CD14-positive monocyte (primary cell): ENCODE results near the gene CTSE. TPM values are rescaled to one million over a fixed set of nuclear protein-coding genes. Genes with fewer than 3 reads are reported as not detected.

ENCODE experiments used
- DNase-seq, 3 donors: peaks; one replicate each; pipeline ENCODE4 v3.0.0-alpha.2; 2011 to 2022
- H2AFZ ChIP-seq: 2 replicates; pipeline ENCODE4 v1.6.0; 2012; ENCODE audit warnings: mild to moderate bottlenecking, low read depth, low read length, inconsistent platforms; ENCODE audit not compliant: insufficient read depth, poor library complexity, severe bottlenecking
- H3K27ac ChIP-seq, 2 donors: 1 replicate in 1 of 2; 2 replicates in 1 of 2; pipeline ENCODE4 v1.5.1; 2012 to 2013; ENCODE audit warnings: low read length in 2 of 2, control low read depth in 1 of 2, inconsistent platforms in 1 of 2, low read depth in 1 of 2, mild to moderate bottlenecking in 1 of 2
- H3K27me3 ChIP-seq, 2 donors: one replicate each; pipeline versions ENCODE4 v1.6.0 to v1.6.1; 2011 to 2013; ENCODE audit warnings: low read length in 2 of 2; ENCODE audit not compliant: control insufficient read depth in 2 of 2, insufficient read depth in 2 of 2
- H3K36me3 ChIP-seq, 2 donors: replicated peaks in 1 of 2; 1 replicate in 1 of 2; 2 replicates in 1 of 2; pipeline versions ENCODE4 v1.5.1 to v1.6.1; 2012 to 2013; ENCODE audit warnings: low read length in 2 of 2, control low read depth in 1 of 2, inconsistent platforms in 1 of 2, mild to moderate bottlenecking in 1 of 2; ENCODE audit not compliant: insufficient read depth in 2 of 2, control insufficient read depth in 1 of 2
- H3K4me1 ChIP-seq, 2 donors: 1 replicate in 1 of 2; 2 replicates in 1 of 2; pipeline versions ENCODE4 v1.5.1 to v1.6.1; 2012 to 2013; ENCODE audit warnings: low read length in 2 of 2, control low read depth in 1 of 2, inconsistent platforms in 1 of 2, mild to moderate bottlenecking in 1 of 2, moderate library complexity in 1 of 2; ENCODE audit not compliant: insufficient read depth in 2 of 2, control insufficient read depth in 1 of 2
- H3K4me2 ChIP-seq: replicated peaks from 2 replicates; pipeline ENCODE3; 2012; ENCODE audit warnings: low read length, moderate library complexity, mild to moderate bottlenecking; ENCODE audit not compliant: poor library complexity, severe bottlenecking; ENCODE audit errors: extremely low read depth
- H3K4me3 ChIP-seq, 3 experiments: fragments of 200-600 bp in 1 of 3; sonication (generic) in 1 of 3; replicated peaks in 1 of 3; 1 replicate in 2 of 3; 2 replicates in 1 of 3; pipeline ENCODE4 v1.5.1; 2011 to 2013; ENCODE audit warnings: low read length in 3 of 3, mild to moderate bottlenecking in 3 of 3, control low read depth in 2 of 3, low read depth in 2 of 3, inconsistent platforms in 1 of 3, moderate library complexity in 1 of 3
- H3K79me2 ChIP-seq: 2 replicates; pipeline ENCODE4 v1.6.0; 2012; ENCODE audit warnings: mild to moderate bottlenecking, control low read depth, inconsistent platforms, low read length, moderate library complexity; ENCODE audit not compliant: insufficient read depth
- H3K9ac ChIP-seq: 2 replicates; pipeline ENCODE4 v1.6.0; 2017; ENCODE audit warnings: low read length, mild to moderate bottlenecking; ENCODE audit not compliant: insufficient read depth, poor library complexity, severe bottlenecking
- H3K9me3 ChIP-seq, 2 donors: replicated peaks in 1 of 2; 1 replicate in 1 of 2; 2 replicates in 1 of 2; pipeline versions ENCODE4 v1.5.1 to v1.6.1; 2012 to 2013; ENCODE audit warnings: low read length in 2 of 2, control low read depth in 1 of 2; ENCODE audit not compliant: control insufficient read depth in 1 of 2, insufficient read depth in 1 of 2
- H4K20me1 ChIP-seq: 2 replicates; pipeline ENCODE4 v1.6.0; 2012; ENCODE audit warnings: mild to moderate bottlenecking, low read length, control low read depth, moderate library complexity; ENCODE audit not compliant: insufficient read depth
- H3K27ac Mint-ChIP-seq, 7 donors: one replicate each; pipeline ENCODE4 v1.8.0; 2020; ENCODE audit warnings: mild to moderate bottlenecking in 7 of 7, mixed read lengths in 7 of 7, moderate library complexity in 6 of 7, inconsistent platforms in 2 of 7
- H3K27me3 Mint-ChIP-seq, 3 donors: one replicate each; pipeline ENCODE4 v1.8.0; 2021 to 2022; ENCODE audit warnings: low read depth in 3 of 3, mild to moderate bottlenecking in 3 of 3, mixed read lengths in 3 of 3, moderate library complexity in 3 of 3, inconsistent platforms in 1 of 3
- H3K36me3 Mint-ChIP-seq, 2 donors: one replicate each; pipeline ENCODE4 v1.8.0; 2020; ENCODE audit warnings: mixed read lengths in 2 of 2, inconsistent platforms in 1 of 2, mild to moderate bottlenecking in 1 of 2
- H3K4me1 Mint-ChIP-seq: one replicate; pipeline ENCODE4 v1.8.0; 2020; ENCODE audit warnings: mild to moderate bottlenecking, mixed read lengths
- H3K4me3 Mint-ChIP-seq, 2 donors: one replicate each; pipeline ENCODE4 v1.8.0; 2020; ENCODE audit warnings: mild to moderate bottlenecking in 2 of 2, mixed read lengths in 2 of 2, moderate library complexity in 1 of 2
- H3K9me3 Mint-ChIP-seq, 7 donors: one replicate each; pipeline ENCODE4 v1.8.0; 2020 to 2022; ENCODE audit warnings: mixed read lengths in 7 of 7, mild to moderate bottlenecking in 6 of 7, moderate library complexity in 6 of 7, inconsistent platforms in 2 of 7
- WGBS: methylation state at CpG from one replicate; pipeline ENCODE4 v1.1.5; 2013; ENCODE audit warnings: missing lambda C conversion rate; ENCODE audit not compliant: insufficient coverage; 5-methylcytosine and 5-hydroxymethylcytosine counted together
- intact Hi-C, 2 donors: fragments of 100-400 bp; cut with micrococcal nuclease; formaldehyde crosslinking; loops; one replicate each; pipeline versions ENCODE4 v1.15.0 to v1.15.1; 2023
- polyA plus RNA-seq, 3 donors: library from polyadenylated mRNA; depleted of rRNA in 1 of 3; unstranded in 2 of 3; stranded (reverse) in 1 of 3; fragments of 300-500 nt in 2 of 3; fragments of >200 nt in 1 of 3; fragmentation: Illumina TruSeq in 2 of 3; gene quantifications; 1 replicate in 2 of 3; 2 replicates in 1 of 3; pipeline ENCODE4 v1.2.3, GENCODE V29; 2012 to 2021
- TF ChIP-seq, protein P1 (sequence below): fragments of 200-600 bp; IDR thresholded peaks from one replicate; pipeline ENCODE4 v1.8.0; 2022; ENCODE audit warnings: antibody characterized with exemption, mild to moderate bottlenecking

Gene CTSE
- polyA plus RNA-seq, 3 donors, result not detected

DNA sequence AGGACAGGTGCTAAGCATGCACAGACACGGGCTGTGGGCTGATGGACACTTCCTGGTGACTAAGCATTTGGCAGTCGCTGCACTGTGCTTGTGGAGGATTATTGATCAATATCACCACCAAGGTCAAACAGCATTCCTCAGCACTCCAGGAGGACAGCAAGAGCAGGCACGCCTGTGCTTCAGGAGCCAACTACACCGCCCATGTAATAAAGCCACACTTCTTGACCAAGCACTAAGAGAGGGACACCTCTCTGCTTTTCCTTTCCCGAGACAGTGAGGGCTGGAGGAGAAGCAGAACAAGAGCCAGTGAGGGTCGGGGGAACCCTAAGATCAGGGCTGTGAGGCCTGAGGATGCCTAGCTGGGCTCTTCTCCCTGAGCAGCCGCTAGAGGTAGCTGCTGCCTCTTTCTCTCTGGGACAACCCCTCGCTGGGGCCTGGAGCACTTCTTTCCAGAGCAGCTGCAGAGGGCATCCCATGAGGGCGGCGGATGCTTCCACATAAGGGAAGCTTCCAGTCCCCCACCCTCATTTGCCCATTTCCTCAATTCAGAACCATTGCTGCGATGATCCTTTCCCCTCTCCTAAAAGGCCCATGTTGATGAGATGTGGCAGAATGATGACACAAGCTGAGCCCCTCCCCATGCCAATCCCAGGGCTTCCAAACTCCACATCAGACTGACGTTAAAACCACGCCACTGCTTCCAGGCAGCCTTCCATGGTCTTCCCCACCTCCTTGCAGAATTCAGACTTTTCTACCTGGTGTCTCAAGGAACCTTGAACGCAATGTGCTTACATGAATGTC, 39.6 kb downstream of the CTSE start:
- Histone ChIP-seq H3K27me3 (no peaks in the 10 kb centered on the region), H3K4me1 (peaks cover 0 to 12% of the 10 kb centered on the region in 2 donors), H3K4me3 (no peak overlapping the region), H3K79me2 (no peaks in the 10 kb centered on the region), H3K4me2 (no peak overlapping the region), H3K9me3 (no peaks in the 10 kb centered on the region), H4K20me1 (no peaks in the 10 kb centered on the region), H3K9ac (no peak overlapping the region), H2AFZ (no peak overlapping the region), H3K36me3 (no peaks in the 10 kb centered on the region), H3K27ac (no peak overlapping the region)
- Mint-ChIP-seq H3K27ac (peak overlapping the region in 1 of 7 donors; percentile 46), H3K27me3 (peaks cover 0 to 2% (median 0%) of the 10 kb centered on the region in 3 donors), H3K36me3 (peaks cover 0 to 6% of the 10 kb centered on the region in 2 donors), H3K9me3 (peaks cover 0 to 3% (median 2%) of the 10 kb centered on the region in 7 donors), H3K4me1 (peaks cover 15% of the 10 kb centered on the region), H3K4me3 (no peak overlapping the region)
- TF ChIP-seq, protein P1, sequence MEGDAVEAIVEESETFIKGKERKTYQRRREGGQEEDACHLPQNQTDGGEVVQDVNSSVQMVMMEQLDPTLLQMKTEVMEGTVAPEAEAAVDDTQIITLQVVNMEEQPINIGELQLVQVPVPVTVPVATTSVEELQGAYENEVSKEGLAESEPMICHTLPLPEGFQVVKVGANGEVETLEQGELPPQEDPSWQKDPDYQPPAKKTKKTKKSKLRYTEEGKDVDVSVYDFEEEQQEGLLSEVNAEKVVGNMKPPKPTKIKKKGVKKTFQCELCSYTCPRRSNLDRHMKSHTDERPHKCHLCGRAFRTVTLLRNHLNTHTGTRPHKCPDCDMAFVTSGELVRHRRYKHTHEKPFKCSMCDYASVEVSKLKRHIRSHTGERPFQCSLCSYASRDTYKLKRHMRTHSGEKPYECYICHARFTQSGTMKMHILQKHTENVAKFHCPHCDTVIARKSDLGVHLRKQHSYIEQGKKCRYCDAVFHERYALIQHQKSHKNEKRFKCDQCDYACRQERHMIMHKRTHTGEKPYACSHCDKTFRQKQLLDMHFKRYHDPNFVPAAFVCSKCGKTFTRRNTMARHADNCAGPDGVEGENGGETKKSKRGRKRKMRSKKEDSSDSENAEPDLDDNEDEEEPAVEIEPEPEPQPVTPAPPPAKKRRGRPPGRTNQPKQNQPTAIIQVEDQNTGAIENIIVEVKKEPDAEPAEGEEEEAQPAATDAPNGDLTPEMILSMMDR, result peak; percentile 78
- DNase-seq, result peak; percentile 36 to 50 (median 42)
- intact Hi-C loops, result loop anchor here in 1 of 2 donors (1.0 to 10.0 kb wide), 2 partner anchors 51 to 122 kb away; no protein-coding TSS in a partner anchor
- WGBS, result 44% methylated on average over 8 of the region's 14 CpGs

DNA sequence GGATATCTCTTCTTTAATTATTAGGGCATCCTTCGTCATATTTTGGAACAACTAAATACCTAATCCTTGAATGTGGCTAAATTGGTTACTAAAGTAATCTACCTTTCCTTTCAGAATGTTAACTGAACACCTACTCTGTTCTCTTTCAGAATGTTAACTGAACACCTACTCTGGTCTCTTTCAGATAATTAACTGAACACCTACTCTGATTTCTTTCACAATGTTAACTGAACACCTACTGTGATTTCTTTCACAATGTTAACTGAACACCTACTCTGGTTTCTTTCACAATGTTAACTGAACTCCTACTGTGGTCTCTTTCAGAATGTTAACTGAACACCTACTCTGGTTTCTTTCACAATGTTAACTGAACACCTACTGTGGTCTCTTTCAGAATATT, 42.4 kb downstream of the CTSE start:
- H3K36me3 ChIP-seq, result no peaks in the 10 kb centered on the region
- H3K36me3 Mint-ChIP-seq, result peaks cover 0 to 4% of the 10 kb centered on the region in 2 donors
- no peaks in the 10 kb centered on the region for H4K20me1 ChIP-seq
- H2AFZ ChIP-seq, result no peak overlapping the region
- DNase-seq, result no peak
- no CpG with 5 or more reads among the region's 1 CpG for WGBS
- peaks cover 0 to 12% of the 10 kb centered on the region in 2 donors for H3K4me1 ChIP-seq
- no peaks in the 10 kb centered on the region for H3K9me3 ChIP-seq
- H3K4me1 Mint-ChIP-seq, result peaks cover 15% of the 10 kb centered on the region
- H3K4me2 ChIP-seq, result no peak overlapping the region
- intact Hi-C loops, result loop anchor here in 1 of 2 donors (10.0 kb wide), 1 partner anchor 54 kb away; no protein-coding TSS in a partner anchor
- peaks cover 0 to 2% (median 0%) of the 10 kb centered on the region in 3 donors for H3K27me3 Mint-ChIP-seq
- H3K4me3 Mint-ChIP-seq, result no peak overlapping the region
- TF ChIP-seq, protein P1, result no peak
- H3K27ac Mint-ChIP-seq, result no peak overlapping the region
- no peak overlapping the region for H3K4me3 ChIP-seq
- no peak overlapping the region for H3K27ac ChIP-seq
- no peaks in the 10 kb centered on the region for H3K79me2 ChIP-seq
- peaks cover 0 to 3% (median 2%) of the 10 kb centered on the region in 7 donors for H3K9me3 Mint-ChIP-seq
- H3K27me3 ChIP-seq, result no peaks in the 10 kb centered on the region
- no peak overlapping the region for H3K9ac ChIP-seq
